ENCODE results near the gene NDOR1.

DNA sequence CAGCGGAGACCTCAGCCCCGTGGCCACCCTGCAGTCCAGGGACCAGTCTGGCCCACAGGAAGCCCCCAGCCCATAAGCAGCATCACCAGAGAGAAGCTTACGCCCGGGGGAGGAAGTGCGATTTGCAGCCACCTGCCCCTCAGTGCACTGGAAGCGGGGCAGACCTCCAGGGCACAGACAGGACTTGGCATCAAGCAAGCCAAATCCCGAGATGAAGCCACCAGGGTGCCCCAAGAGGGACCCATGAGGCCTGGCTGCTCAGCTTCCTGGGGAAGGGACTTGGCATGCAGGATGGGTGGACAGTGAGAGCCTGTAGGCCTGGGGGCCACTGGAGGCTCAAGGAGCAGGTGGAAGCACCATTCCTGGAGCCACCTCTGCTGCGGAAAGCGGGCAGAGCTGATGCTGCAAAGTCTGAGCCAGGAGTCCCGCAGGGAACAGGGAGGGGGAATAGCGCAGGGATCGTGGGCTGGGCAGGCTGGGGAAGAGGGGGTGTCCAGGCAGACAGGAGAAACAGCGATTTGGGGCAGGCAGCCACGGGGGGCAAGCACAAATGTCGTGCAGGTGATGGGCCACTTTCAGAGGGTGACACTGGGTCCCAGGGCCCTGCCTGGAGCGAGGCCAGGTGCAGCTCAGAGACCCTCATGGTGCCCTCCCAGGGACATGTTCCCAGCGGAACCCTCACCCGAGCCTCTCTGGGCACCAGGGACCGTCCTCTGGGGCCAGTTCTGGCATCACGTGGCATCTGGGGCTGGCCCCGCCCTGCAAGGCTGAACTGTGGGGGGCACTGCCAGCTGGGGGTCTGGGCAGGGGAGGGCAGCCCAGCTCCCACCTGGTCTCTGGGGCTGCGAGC, 38.9 kb upstream of the NDOR1 start:
- TF ChIP-seq CTCF (IDR thresholded peaks at IDR 0.05; ENCODE audit: low read depth, low read length) (no peak), EZH2phosphoT487 (IDR thresholded peaks at IDR 0.05; ENCODE audit: low read depth) (no peak)
